Measurements from ENCODE around the gene CTNND2. TPM values are rescaled to one million over a fixed set of nuclear protein-coding genes. Genes with fewer than 3 reads are reported as not detected.

Gene CTNND2
- total and polyA plus RNA-seq, 10 of the 15 experiments (the other 5 are each of a cell fraction or from before 2014, with no cell fraction given): 0.02 to 0.16 (median 0.04) TPM; not detected in 7

DNA sequence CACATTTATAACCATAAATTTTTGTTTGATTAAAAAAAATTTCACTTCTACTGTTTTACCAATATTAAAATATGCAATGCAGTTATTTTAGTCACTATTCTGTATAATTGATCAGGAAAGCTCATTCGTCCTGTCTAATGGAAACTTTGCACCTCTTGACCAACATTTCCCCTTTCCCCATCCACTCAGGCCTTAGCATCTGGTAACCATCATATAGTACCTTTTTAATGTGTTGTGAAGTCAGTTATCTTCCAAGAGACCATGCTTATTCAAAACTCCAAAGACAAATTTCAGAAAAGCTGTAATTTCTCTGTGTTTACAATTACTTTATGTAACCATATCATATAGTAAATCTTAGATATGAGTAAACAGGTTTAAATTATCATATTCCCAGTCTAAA lies 145.9 kb downstream of the CTNND2 start (continued):
- TF ChIP-seq, protein P1, sequence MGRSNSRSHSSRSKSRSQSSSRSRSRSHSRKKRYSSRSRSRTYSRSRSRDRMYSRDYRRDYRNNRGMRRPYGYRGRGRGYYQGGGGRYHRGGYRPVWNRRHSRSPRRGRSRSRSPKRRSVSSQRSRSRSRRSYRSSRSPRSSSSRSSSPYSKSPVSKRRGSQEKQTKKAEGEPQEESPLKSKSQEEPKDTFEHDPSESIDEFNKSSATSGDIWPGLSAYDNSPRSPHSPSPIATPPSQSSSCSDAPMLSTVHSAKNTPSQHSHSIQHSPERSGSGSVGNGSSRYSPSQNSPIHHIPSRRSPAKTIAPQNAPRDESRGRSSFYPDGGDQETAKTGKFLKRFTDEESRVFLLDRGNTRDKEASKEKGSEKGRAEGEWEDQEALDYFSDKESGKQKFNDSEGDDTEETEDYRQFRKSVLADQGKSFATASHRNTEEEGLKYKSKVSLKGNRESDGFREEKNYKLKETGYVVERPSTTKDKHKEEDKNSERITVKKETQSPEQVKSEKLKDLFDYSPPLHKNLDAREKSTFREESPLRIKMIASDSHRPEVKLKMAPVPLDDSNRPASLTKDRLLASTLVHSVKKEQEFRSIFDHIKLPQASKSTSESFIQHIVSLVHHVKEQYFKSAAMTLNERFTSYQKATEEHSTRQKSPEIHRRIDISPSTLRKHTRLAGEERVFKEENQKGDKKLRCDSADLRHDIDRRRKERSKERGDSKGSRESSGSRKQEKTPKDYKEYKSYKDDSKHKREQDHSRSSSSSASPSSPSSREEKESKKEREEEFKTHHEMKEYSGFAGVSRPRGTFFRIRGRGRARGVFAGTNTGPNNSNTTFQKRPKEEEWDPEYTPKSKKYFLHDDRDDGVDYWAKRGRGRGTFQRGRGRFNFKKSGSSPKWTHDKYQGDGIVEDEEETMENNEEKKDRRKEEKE (IDR thresholded peaks at IDR 0.05): no peak
- TF ChIP-seq, protein P2, sequence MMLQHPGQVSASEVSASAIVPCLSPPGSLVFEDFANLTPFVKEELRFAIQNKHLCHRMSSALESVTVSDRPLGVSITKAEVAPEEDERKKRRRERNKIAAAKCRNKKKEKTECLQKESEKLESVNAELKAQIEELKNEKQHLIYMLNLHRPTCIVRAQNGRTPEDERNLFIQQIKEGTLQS (IDR thresholded peaks at IDR 0.05; ENCODE audit: borderline replicate concordance, extremely low read depth, low read depth, low read length): no peak
- TF ChIP-seq ZNF274 (IDR thresholded peaks at IDR 0.05; ENCODE audit: insufficient read depth, insufficient read length): no peak

DNA sequence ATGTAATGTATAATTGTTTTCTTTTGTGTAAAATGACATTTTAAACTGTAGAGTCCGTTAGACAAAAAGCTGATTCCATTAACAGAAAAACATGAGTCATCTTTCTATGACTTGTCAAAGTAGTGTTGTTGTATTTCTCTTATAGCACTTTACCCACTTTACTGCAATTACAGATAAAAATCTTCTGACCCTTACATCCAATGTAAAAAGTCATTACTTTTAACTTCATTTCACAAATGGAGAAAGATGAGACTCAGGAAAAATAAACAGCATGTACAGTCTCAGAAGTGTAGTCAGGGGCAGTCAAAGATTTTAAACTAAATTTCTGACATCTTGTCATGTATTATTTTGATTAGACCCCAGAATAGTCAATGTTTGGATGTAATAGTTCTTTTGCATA lies 146.6 kb downstream of the CTNND2 start:
- SMC1A ChIA-PET (ENCODE audit: uncharacterized antibody, unreplicated experiment): no interaction called here
- FAIRE-seq (no peak), DNase-seq (ENCODE audit: low read depth, low spot score) (no peak), ATAC-seq (no peak)
- in situ Hi-C loops (cut with MboI): no loop called here
- no peak overlapping the region for H2AFZ ChIP-seq (ENCODE audit: control insufficient read depth, low read depth, low read length)
- H4K20me1 ChIP-seq (ENCODE audit: control insufficient read depth, insufficient read depth): no peaks in the 10 kb centered on the region
- H3K4me2 ChIP-seq (ENCODE audit: control insufficient read depth, insufficient read depth): no peak overlapping the region
- H3K4me3 ChIP-seq: no peak overlapping the region
- 5% methylated on average over 1 of the region's 1 CpG for WGBS (ENCODE audit: insufficient coverage, insufficient replicate concordance, low lambda C conversion rate, missing lambda C conversion rate)
- no peaks in the 10 kb centered on the region for H3K27me3 ChIP-seq (replicated peaks in 1 of 2; ENCODE audit: control insufficient read depth in 2 of 2, insufficient read depth in 2 of 2, low read length in 1 of 2)
- no peak overlapping the region for H3K9ac ChIP-seq (ENCODE audit: control insufficient read depth, insufficient read depth, low read length)
- CTCF ChIA-PET: no interaction called here
- RAD21 ChIA-PET (ENCODE audit: unreplicated experiment): no interaction called here
- H3K36me3 ChIP-seq (ENCODE audit: control insufficient read depth in 2 of 2, insufficient read depth in 2 of 2, low read length in 1 of 2): no peaks in the 10 kb centered on the region
- no peaks in the 10 kb centered on the region for H3K4me1 ChIP-seq (ENCODE audit: control insufficient read depth, insufficient read depth, low read length)
- no peaks in the 10 kb centered on the region for H3K79me2 ChIP-seq (ENCODE audit: control insufficient read depth, insufficient read depth, low read length)
- BruUV-seq (replicated peaks): no TSS peak
- POLR2A ChIA-PET: no interaction called here
- H3K27ac ChIP-seq (ENCODE audit: control insufficient read depth, insufficient read depth): no peak overlapping the region
- H3K9me3 ChIP-seq (replicated peaks; ENCODE audit: control insufficient read depth, insufficient read depth, low read length): no peaks in the 10 kb centered on the region
- intact Hi-C loops (cut with micrococcal nuclease; ENCODE audit: unreplicated experiment): no loop called here
- TF ChIP-seq MEF2B (IDR thresholded peaks at IDR 0.05; ENCODE audit: partially characterized antibody, poor library complexity, severe bottlenecking): no peak
- no peak for TF ChIP-seq SREBF2 (IDR thresholded peaks at IDR 0.05; ENCODE audit: low read length)
- TF ChIP-seq SIX5 (IDR thresholded peaks at IDR 0.05; ENCODE audit: low read depth, low read length, severe bottlenecking): no peak
- no peak for TF ChIP-seq YY1 (IDR thresholded peaks at IDR 0.05; ENCODE audit: low read depth, low read length)
- no peak for TF ChIP-seq SIN3A (IDR thresholded peaks at IDR 0.05; ENCODE audit: low read depth, low read length)
- TF ChIP-seq MYB (IDR thresholded peaks at IDR 0.05; ENCODE audit: borderline replicate concordance, low read depth, low read length): no peak
- TF ChIP-seq, protein P3, sequence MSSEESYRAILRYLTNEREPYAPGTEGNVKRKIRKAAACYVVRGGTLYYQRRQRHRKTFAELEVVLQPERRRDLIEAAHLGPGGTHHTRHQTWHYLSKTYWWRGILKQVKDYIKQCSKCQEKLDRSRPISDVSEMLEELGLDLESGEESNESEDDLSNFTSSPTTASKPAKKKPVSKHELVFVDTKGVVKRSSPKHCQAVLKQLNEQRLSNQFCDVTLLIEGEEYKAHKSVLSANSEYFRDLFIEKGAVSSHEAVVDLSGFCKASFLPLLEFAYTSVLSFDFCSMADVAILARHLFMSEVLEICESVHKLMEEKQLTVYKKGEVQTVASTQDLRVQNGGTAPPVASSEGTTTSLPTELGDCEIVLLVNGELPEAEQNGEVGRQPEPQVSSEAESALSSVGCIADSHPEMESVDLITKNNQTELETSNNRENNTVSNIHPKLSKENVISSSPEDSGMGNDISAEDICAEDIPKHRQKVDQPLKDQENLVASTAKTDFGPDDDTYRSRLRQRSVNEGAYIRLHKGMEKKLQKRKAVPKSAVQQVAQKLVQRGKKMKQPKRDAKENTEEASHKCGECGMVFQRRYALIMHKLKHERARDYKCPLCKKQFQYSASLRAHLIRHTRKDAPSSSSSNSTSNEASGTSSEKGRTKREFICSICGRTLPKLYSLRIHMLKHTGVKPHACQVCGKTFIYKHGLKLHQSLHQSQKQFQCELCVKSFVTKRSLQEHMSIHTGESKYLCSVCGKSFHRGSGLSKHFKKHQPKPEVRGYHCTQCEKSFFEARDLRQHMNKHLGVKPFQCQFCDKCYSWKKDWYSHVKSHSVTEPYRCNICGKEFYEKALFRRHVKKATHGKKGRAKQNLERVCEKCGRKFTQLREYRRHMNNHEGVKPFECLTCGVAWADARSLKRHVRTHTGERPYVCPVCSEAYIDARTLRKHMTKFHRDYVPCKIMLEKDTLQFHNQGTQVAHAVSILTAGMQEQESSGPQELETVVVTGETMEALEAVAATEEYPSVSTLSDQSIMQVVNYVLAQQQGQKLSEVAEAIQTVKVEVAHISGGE (CRISPR knock-in tag; IDR thresholded peaks at IDR 0.05): no peak
- no peak for TF ChIP-seq MTA3 (IDR thresholded peaks at IDR 0.05; ENCODE audit: borderline replicate concordance, low read length)
- no peak for TF ChIP-seq HDAC2 (IDR thresholded peaks at IDR 0.05)
- TF ChIP-seq RFX5 (IDR thresholded peaks at IDR 0.05; ENCODE audit: low read depth, low read length): no peak
- TF ChIP-seq NFIC (IDR thresholded peaks at IDR 0.05; ENCODE audit: low read depth, low read length): no peak
- TF ChIP-seq ZNF24 (IDR thresholded peaks at IDR 0.05): no peak
- TF ChIP-seq, protein P4, sequence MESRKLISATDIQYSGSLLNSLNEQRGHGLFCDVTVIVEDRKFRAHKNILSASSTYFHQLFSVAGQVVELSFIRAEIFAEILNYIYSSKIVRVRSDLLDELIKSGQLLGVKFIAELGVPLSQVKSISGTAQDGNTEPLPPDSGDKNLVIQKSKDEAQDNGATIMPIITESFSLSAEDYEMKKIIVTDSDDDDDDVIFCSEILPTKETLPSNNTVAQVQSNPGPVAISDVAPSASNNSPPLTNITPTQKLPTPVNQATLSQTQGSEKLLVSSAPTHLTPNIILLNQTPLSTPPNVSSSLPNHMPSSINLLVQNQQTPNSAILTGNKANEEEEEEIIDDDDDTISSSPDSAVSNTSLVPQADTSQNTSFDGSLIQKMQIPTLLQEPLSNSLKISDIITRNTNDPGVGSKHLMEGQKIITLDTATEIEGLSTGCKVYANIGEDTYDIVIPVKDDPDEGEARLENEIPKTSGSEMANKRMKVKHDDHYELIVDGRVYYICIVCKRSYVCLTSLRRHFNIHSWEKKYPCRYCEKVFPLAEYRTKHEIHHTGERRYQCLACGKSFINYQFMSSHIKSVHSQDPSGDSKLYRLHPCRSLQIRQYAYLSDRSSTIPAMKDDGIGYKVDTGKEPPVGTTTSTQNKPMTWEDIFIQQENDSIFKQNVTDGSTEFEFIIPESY (IDR thresholded peaks at IDR 0.05): no peak

All from GM12878 (cell line).